Measurements from ENCODE around the gene TMEM52.

DNA sequence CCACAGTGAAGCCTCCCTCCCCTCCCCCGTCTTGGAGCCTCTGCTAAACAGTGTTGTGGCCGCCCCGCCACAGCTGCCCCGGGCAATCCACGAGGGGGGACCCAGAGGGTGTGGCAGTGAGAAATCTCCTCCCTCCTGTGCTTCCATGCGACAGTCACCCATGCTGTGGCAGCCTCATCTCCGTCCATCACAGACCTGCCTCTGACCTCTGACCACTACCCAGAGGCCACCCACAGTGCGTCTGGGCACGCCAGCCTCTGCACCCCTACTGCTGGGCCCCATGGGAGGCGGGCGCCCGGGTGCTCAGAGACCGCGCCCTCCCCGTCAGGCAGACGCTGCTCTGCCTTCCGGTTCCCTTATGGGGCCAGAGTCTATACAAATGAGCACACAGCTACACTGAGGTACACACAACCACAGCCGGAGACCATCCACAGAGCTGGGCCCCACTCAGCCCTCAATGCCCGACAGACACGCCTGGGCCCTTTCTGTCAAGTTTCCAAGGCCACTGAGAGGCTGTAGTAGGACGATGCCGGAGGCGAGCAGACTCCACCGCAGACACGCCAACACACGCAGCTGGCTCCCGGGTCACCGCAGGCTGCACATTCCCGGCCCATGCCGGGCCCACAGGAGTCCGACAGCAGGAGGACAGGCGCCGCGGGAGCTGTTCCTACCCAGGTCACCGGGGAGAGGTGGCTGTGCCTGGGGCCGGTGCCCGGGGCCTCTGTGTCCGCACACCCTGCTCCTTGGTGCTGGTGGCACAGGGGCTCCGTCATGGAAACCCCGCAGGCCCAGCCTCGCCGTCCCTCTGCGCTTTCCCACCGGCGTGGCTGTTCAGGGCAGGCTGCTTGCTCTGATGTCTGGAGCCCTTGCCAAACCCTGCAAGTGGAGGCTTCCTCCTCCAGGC is 23.9 kb upstream of the TMEM52 start:
- no peak for TF ChIP-seq POLR2A (IDR thresholded peaks at IDR 0.05)
- TF ChIP-seq, protein P1, sequence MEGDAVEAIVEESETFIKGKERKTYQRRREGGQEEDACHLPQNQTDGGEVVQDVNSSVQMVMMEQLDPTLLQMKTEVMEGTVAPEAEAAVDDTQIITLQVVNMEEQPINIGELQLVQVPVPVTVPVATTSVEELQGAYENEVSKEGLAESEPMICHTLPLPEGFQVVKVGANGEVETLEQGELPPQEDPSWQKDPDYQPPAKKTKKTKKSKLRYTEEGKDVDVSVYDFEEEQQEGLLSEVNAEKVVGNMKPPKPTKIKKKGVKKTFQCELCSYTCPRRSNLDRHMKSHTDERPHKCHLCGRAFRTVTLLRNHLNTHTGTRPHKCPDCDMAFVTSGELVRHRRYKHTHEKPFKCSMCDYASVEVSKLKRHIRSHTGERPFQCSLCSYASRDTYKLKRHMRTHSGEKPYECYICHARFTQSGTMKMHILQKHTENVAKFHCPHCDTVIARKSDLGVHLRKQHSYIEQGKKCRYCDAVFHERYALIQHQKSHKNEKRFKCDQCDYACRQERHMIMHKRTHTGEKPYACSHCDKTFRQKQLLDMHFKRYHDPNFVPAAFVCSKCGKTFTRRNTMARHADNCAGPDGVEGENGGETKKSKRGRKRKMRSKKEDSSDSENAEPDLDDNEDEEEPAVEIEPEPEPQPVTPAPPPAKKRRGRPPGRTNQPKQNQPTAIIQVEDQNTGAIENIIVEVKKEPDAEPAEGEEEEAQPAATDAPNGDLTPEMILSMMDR (IDR thresholded peaks at IDR 0.05), result no peak
